Adipose tissue (tissue), 3 donors: Measurements from ENCODE around the gene CTSZ. TPM values are rescaled to one million over a fixed set of nuclear protein-coding genes. Genes with fewer than 3 reads are reported as not detected.
"Not testable (repeated sequence)": the region's sequence is repeated elsewhere in the genome, so short reads cannot be mapped to it uniquely, and the experiment has no call there.

ENCODE experiments used
- H3K27ac ChIP-seq: one replicate; pipeline ENCODE4 v1.5.1; 2013; ENCODE audit warnings: low read depth, low read length
- WGBS, 3 donors: extraction: QIAGEN DNeasy Blood & Tissue Kit; methylation state at CpG; one replicate each; pipeline ENCODE4 v1.1.7; 2013; 5-methylcytosine and 5-hydroxymethylcytosine counted together
- polyA plus RNA-seq, 3 donors: library from polyadenylated mRNA; stranded (reverse); fragments of 200-250 nt; gene quantifications; one replicate each; pipeline ENCODE4 v1.2.3, GENCODE V29; 2013
- donor health status: healthy with polysubstance abuse.
- donor health status: Bipolar disorder and iron deficiency.
- donor health status: healthy.

The CTSZ gene
- polyA plus RNA-seq, 3 donors, result 62.8 to 212 (median 149) TPM

GRCh38 chr20:59016795-59017492 is 9.9 kb upstream of the CTSZ start:
- 28 to 42% (median 40%) methylated on average over 4 of the region's 4 CpGs for WGBS, 3 donors
- no peak overlapping the region for H3K27ac ChIP-seq

GRCh38 chr20:59015812-59016711 is 9.0 kb upstream of the CTSZ start:
- H3K27ac ChIP-seq, result no peak overlapping the region
- 70 to 81% (median 77%) methylated on average over 15 to 16 of the region's 16 CpGs for WGBS, 3 donors

GRCh38 chr20:59015411-59015810 is 8.4 kb upstream of the CTSZ start:
- WGBS, 3 donors, result 86 to 93% (median 91%) methylated on average over 16 of the region's 16 CpGs
- H3K27ac ChIP-seq, result no peak overlapping the region

GRCh38 chr20:59014680-59015389 is 7.8 kb upstream of the CTSZ start:
- WGBS, 3 donors, result 84 to 87% (median 85%) methylated on average over 17 of the region's 17 CpGs
- no peak overlapping the region for H3K27ac ChIP-seq

- 65 to 77% (median 66%) methylated on average over 13 of the region's 13 CpGs for WGBS, 3 donors
- no peak overlapping the region for H3K27ac ChIP-seq
Observed at GRCh38 chr20:59013959-59014608, 7.0 kb upstream of the CTSZ start.

GRCh38 chr20:59013031-59013951 is 6.2 kb upstream of the CTSZ start:
- 86 to 91% (median 90%) methylated on average over 16 to 17 of the region's 17 CpGs for WGBS, 3 donors
- H3K27ac ChIP-seq, result no peak overlapping the region

- 92 to 95% (median 92%) methylated on average over 3 of the region's 3 CpGs for WGBS, 3 donors
Observed at GRCh38 chr20:59011874-59012157, 4.8 kb upstream of the CTSZ start.

GRCh38 chr20:59010995-59011873 is 4.2 kb upstream of the CTSZ start:
- 51 to 64% (median 57%) methylated on average over 17 of the region's 17 CpGs for WGBS, 3 donors
- H3K27ac ChIP-seq, result no peak overlapping the region

More at GRCh38 chr20:59011874-59012157, 4.8 kb upstream of the CTSZ start:
- not testable (repeated sequence) for H3K27ac ChIP-seq

GRCh38 chr20:59010321-59010994 is 3.4 kb upstream of the CTSZ start:
- H3K27ac ChIP-seq, result no peak overlapping the region
- 69 to 73% (median 73%) methylated on average over 8 of the region's 8 CpGs for WGBS, 3 donors

- WGBS, 3 donors, result 84 to 87% (median 86%) methylated on average over 8 of the region's 8 CpGs
- no peak overlapping the region for H3K27ac ChIP-seq
Observed at GRCh38 chr20:59008715-59009336, 1.8 kb upstream of the CTSZ start.

- H3K27ac ChIP-seq, result no peak overlapping the region
- WGBS, 3 donors, result 65 to 88% (median 68%) methylated on average over 24 of the region's 24 CpGs
Observed at GRCh38 chr20:59007665-59008511, 834 bp upstream of the CTSZ start.

GRCh38 chr20:59006167-59006863 is 739 bp downstream of the CTSZ start:
- WGBS, 3 donors, result 29 to 40% (median 36%) methylated on average over 29 of the region's 29 CpGs

GRCh38 chr20:59005523-59006166 is 1.4 kb downstream of the CTSZ start:
- no peak overlapping the region for H3K27ac ChIP-seq
- 66 to 85% (median 69%) methylated on average over 3 of the region's 3 CpGs for WGBS, 3 donors

More at GRCh38 chr20:59006167-59006863, 739 bp downstream of the CTSZ start:
- peak overlapping the region; percentile 69 for H3K27ac ChIP-seq
